GM21737 (cell line): ENCODE measurements around the gene MRPL23.

ENCODE experiments used
- ATAC-seq: cut with Tn5 transposase; IDR thresholded peaks from one replicate; pipeline ENCODE4 v1.9.1; 2021; ENCODE audit warnings: mild to moderate bottlenecking, moderate library complexity; ENCODE audit not compliant: unreplicated experiment

The MRPL23 gene

GRCh38 chr11:1988667-1989317, 41.7 kb downstream of the MRPL23 start:
- no peak for ATAC-seq

- ATAC-seq: no peak
Observed at GRCh38 chr11:1989953-1990352, 42.8 kb downstream of the MRPL23 start.

GRCh38 chr11:1990872-1991578, 43.9 kb downstream of the MRPL23 start:
- no peak for ATAC-seq

- ATAC-seq: no peak
Observed at GRCh38 chr11:1992111-1992510, 45.0 kb downstream of the MRPL23 start.

- ATAC-seq: no peak
Observed at GRCh38 chr11:1994121-1994520, 47.0 kb downstream of the MRPL23 start.

GRCh38 chr11:1997755-1998154, 50.6 kb downstream of the MRPL23 start, which contains the start of gene H19:
Gene H19 (minus strand): TSS chr11:1997842.
- no peak for ATAC-seq

- ATAC-seq: no peak
Observed at GRCh38 chr11:1998290-1998689, 51.2 kb downstream of the MRPL23 start.

GRCh38 chr11:1998861-1999260, 51.7 kb downstream of the MRPL23 start:
- ATAC-seq: no peak

GRCh38 chr11:2002042-2002776, 55.1 kb downstream of the MRPL23 start:
- no peak for ATAC-seq

- no peak for ATAC-seq
Observed at GRCh38 chr11:2002807-2003206, 55.7 kb downstream of the MRPL23 start.

- no peak for ATAC-seq
Observed at GRCh38 chr11:2004466-2004865, 57.3 kb downstream of the MRPL23 start.
